Measurements from ENCODE around the gene RUNX2.

DNA sequence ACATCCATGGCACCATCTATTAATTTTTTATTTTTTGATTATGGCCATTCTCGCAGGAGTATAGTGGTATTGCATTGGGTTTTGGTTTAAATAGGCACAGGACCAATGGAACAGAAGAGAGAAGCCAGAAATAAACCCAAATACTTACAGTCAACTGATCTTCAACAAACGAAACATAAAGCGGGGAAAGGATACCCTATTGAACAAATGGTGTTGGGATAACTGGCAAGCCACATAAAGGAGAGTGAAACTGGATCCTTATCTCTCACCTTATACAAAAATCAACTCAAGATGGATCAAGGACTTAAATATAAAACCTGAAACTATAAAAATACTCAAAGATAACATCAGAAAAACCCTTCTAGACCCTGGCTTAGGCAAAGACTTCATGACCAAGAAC, 25.3 kb upstream of the RUNX2 start:
- TF ChIP-seq, protein P1, sequence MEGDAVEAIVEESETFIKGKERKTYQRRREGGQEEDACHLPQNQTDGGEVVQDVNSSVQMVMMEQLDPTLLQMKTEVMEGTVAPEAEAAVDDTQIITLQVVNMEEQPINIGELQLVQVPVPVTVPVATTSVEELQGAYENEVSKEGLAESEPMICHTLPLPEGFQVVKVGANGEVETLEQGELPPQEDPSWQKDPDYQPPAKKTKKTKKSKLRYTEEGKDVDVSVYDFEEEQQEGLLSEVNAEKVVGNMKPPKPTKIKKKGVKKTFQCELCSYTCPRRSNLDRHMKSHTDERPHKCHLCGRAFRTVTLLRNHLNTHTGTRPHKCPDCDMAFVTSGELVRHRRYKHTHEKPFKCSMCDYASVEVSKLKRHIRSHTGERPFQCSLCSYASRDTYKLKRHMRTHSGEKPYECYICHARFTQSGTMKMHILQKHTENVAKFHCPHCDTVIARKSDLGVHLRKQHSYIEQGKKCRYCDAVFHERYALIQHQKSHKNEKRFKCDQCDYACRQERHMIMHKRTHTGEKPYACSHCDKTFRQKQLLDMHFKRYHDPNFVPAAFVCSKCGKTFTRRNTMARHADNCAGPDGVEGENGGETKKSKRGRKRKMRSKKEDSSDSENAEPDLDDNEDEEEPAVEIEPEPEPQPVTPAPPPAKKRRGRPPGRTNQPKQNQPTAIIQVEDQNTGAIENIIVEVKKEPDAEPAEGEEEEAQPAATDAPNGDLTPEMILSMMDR (conservative IDR thresholded peaks at IDR 0.05), result no peak
- no peak for TF ChIP-seq ZFX (IDR thresholded peaks at IDR 0.05)

All from C4-2B (cell line).